SK-N-SH (cell line): Measurements from ENCODE around the gene CTSF. TPM values are rescaled to one million over a fixed set of nuclear protein-coding genes. Genes with fewer than 3 reads are reported as not detected.
A peak's percentile ranks its signal among the peaks of the same experiment; 100 is the strongest.

Source experiments
- CTCF ChIA-PET: fragments of 300-600, 350-600 bp; formaldehyde crosslinking; extraction: SDS; loops from one replicate; lab custom pipeline; 2021; lab: Yijun Ruan, JAX
- POLR2A ChIA-PET: fragments of 350-600 bp; sonication (Branson Sonifier 250); formaldehyde crosslinking; extraction: SDS; loops from one replicate; lab custom pipeline; 2020; ENCODE audit warnings: antibody characterized with exemption, inconsistent platforms; lab: Yijun Ruan, JAX
- DNase-seq: peaks from one replicate; pipeline ENCODE4 v3.0.0; 2012
- H2AFZ ChIP-seq: fragments of 200-600 bp; sonication (generic); 2 replicates; pipeline ENCODE4 v1.8.1; 2016; ENCODE audit warnings: antibody characterized with exemption, mild to moderate bottlenecking, low read depth
- H3F3A ChIP-seq: fragments of 200-600 bp; sonication (generic); replicated peaks from 2 replicates; pipeline ENCODE3; 2016; ENCODE audit warnings: antibody characterized with exemption, mild to moderate bottlenecking; ENCODE audit not compliant: insufficient read depth
- H3K27ac ChIP-seq, 2 experiments: fragments of 200-500 bp in 1 of 2; fragments of 200-600 bp in 1 of 2; sonication (Bioruptor generic) in 1 of 2; sonication (generic), shearing (Covaris generic) in 1 of 2; 2 replicates each; pipeline versions ENCODE4 v1.5.1 to v1.6.1; 2014 to 2016; ENCODE audit warnings: low read depth in 2 of 2, inconsistent platforms in 1 of 2, low read length in 1 of 2, mild to moderate bottlenecking in 1 of 2, mixed read lengths in 1 of 2
- H3K27me3 ChIP-seq: fragments of 200-600 bp; sonication (generic), shearing (Covaris generic); 2 replicates; pipeline ENCODE4 v1.6.1; 2016; ENCODE audit warnings: mixed run types; ENCODE audit not compliant: insufficient read depth
- H3K36me3 ChIP-seq, 2 experiments: fragments of 200-500 bp in 1 of 2; fragments of 200-600 bp in 1 of 2; sonication (Bioruptor generic) in 1 of 2; sonication (generic) in 1 of 2; replicated peaks in 1 of 2; 2 replicates each; pipeline versions ENCODE3 to v1.5.1; 2014 to 2016; ENCODE audit warnings: low read length in 1 of 2, mild to moderate bottlenecking in 1 of 2; ENCODE audit not compliant: insufficient read depth in 2 of 2, control insufficient read depth in 1 of 2
- H3K4me1 ChIP-seq, 2 experiments: fragments of 200-500 bp in 1 of 2; fragments of 200-600 bp in 1 of 2; sonication (Bioruptor generic) in 1 of 2; sonication (generic), shearing (Covaris generic) in 1 of 2; 2 replicates each; pipeline versions ENCODE4 v1.5.1 to v1.6.1; 2014 to 2016; ENCODE audit warnings: low read depth in 1 of 2, low read length in 1 of 2, mixed run types in 1 of 2; ENCODE audit not compliant: insufficient read depth in 2 of 2, control insufficient read depth in 1 of 2
- H3K4me2 ChIP-seq: fragments of 200-600 bp; sonication (generic), shearing (Covaris generic); 2 replicates; pipeline ENCODE4 v1.6.1; 2017; ENCODE audit warnings: mixed run types
- H3K4me3 ChIP-seq, 2 experiments: fragments of 200-500 bp in 1 of 2; fragments of 200-600 bp in 1 of 2; sonication (Bioruptor generic) in 1 of 2; sonication (generic), shearing (Covaris generic) in 1 of 2; 2 replicates each; pipeline versions ENCODE4 v1.5.1 to v1.8.1; 2014 to 2016; ENCODE audit warnings: low read depth in 2 of 2, inconsistent platforms in 1 of 2, low read length in 1 of 2, mild to moderate bottlenecking in 1 of 2, mixed read lengths in 1 of 2, moderate library complexity in 1 of 2
- H3K79me2 ChIP-seq: fragments of 200-600 bp; sonication (generic); 2 replicates; pipeline ENCODE4 v1.8.1; 2017; ENCODE audit warnings: mild to moderate bottlenecking; ENCODE audit not compliant: insufficient read depth
- H3K9ac ChIP-seq: fragments of 200-600 bp; sonication (generic); 2 replicates; pipeline ENCODE4 v1.6.1; 2017; ENCODE audit warnings: mixed run types
- H3K9me2 ChIP-seq: fragments of 200-600 bp; sonication (generic); 2 replicates; pipeline ENCODE4 v1.6.1; 2017; ENCODE audit warnings: mixed run types
- H3K9me3 ChIP-seq: fragments of 200-600 bp; sonication (generic); 2 replicates; pipeline ENCODE4 v1.6.1; 2017; ENCODE audit warnings: mixed run types, mild to moderate bottlenecking, moderate library complexity
- H4K20me1 ChIP-seq: fragments of 200-600 bp; sonication (generic); 2 replicates; pipeline ENCODE4 v1.6.1; 2017; ENCODE audit warnings: mild to moderate bottlenecking, mixed run types; ENCODE audit not compliant: insufficient read depth
- CHD2 ChIP-seq: fragments of 150-350 bp; IDR thresholded peaks from 2 replicates; pipeline ENCODE4 v1.6.1; 2018; ENCODE audit warnings: low read length; ENCODE audit not compliant: partially characterized antibody
- EZH2phosphoT487 ChIP-seq: fragments of 200-600 bp; sonication (generic); IDR thresholded peaks from 2 replicates; pipeline ENCODE4 v1.6.1; 2017; ENCODE audit warnings: low read depth, mixed run types, mild to moderate bottlenecking, antibody characterized with exemption, moderate library complexity, borderline replicate concordance
- FOXM1 ChIP-seq: IDR thresholded peaks from 2 replicates; pipeline ENCODE4 v1.4.0; 2012; ENCODE audit warnings: low read depth, mild to moderate bottlenecking
- GABPA ChIP-seq: IDR thresholded peaks from 2 replicates; pipeline ENCODE4 v1.4.0; 2012; ENCODE audit warnings: low read depth, mild to moderate bottlenecking
- GATA2 ChIP-seq: sonication (generic); formaldehyde crosslinking; IDR thresholded peaks from 2 replicates; pipeline ENCODE4 v1.5.0; 2020; ENCODE audit warnings: mild to moderate bottlenecking, missing genetic modification reagents
- MXI1 ChIP-seq: IDR thresholded peaks from 2 replicates; pipeline ENCODE4 v1.6.1; 2012; ENCODE audit warnings: mild to moderate bottlenecking, low read depth, low read length, improper control_type of control experiment
- NRF1 ChIP-seq: IDR thresholded peaks from 2 replicates; pipeline ENCODE4 v1.6.1; 2012; ENCODE audit warnings: low read depth, mild to moderate bottlenecking, low read length
- POLR2AphosphoS5 ChIP-seq: IDR thresholded peaks from 2 replicates; pipeline ENCODE4 v1.6.1; 2012; ENCODE audit warnings: low read depth, low read length
- RCOR1 ChIP-seq: fragments of 150-350 bp; IDR thresholded peaks from 2 replicates; pipeline ENCODE4 v1.6.1; 2017; ENCODE audit warnings: antibody characterized with exemption, low read length
- SIN3A ChIP-seq: IDR thresholded peaks from 2 replicates; pipeline ENCODE4 v1.6.1; 2012; ENCODE audit warnings: low read depth, mild to moderate bottlenecking, low read length, moderate library complexity, borderline replicate concordance
- SMC3 ChIP-seq: IDR thresholded peaks from 2 replicates; pipeline ENCODE4 v1.6.1; 2012; ENCODE audit warnings: low read depth, low read length, improper control_type of control experiment
- TEAD4 ChIP-seq: IDR thresholded peaks from 2 replicates; pipeline ENCODE4 v1.4.0; 2012; ENCODE audit warnings: mild to moderate bottlenecking, borderline replicate concordance; ENCODE audit not compliant: insufficient read depth
- WGBS: methylation state at CpG from one replicate; pipeline ENCODE4 v1.1.6; 2017; ENCODE audit warnings: low lambda C conversion rate; 5-methylcytosine and 5-hydroxymethylcytosine counted together
- polyA plus RNA-seq, 3 experiments: library from polyadenylated mRNA; depleted of rRNA; stranded (reverse); fragments of >200 nt; gene quantifications; 2 replicates each; pipeline ENCODE4 v1.2.3, GENCODE V29; 2012
- TF ChIP-seq, protein P1 (sequence below): IDR thresholded peaks from 2 replicates; pipeline ENCODE4; 2012
- TF ChIP-seq, protein P2 (sequence below): IDR thresholded peaks from 2 replicates; pipeline ENCODE4 v1.4.0; 2012; ENCODE audit warnings: low read depth, borderline replicate concordance
- TF ChIP-seq, protein P3 (sequence below): IDR thresholded peaks from 2 replicates; pipeline ENCODE4 v1.4.0; 2012; ENCODE audit warnings: low read depth
- TF ChIP-seq, protein P4 (sequence below): fragments of 150-350 bp; IDR thresholded peaks from 2 replicates; pipeline ENCODE4 v1.6.1; 2017; ENCODE audit warnings: antibody characterized with exemption, low read length, low read depth, borderline replicate concordance
- TF ChIP-seq, protein P5 (sequence below): fragments of 150-350 bp; IDR thresholded peaks from 2 replicates; pipeline ENCODE4 v1.6.1; 2016; ENCODE audit warnings: mild to moderate bottlenecking, low read depth, low read length

CTSF gene
- polyA plus RNA-seq, 1 of the 3 experiments (the other 2 are of a cell fraction) = 57.2 TPM

DNA sequence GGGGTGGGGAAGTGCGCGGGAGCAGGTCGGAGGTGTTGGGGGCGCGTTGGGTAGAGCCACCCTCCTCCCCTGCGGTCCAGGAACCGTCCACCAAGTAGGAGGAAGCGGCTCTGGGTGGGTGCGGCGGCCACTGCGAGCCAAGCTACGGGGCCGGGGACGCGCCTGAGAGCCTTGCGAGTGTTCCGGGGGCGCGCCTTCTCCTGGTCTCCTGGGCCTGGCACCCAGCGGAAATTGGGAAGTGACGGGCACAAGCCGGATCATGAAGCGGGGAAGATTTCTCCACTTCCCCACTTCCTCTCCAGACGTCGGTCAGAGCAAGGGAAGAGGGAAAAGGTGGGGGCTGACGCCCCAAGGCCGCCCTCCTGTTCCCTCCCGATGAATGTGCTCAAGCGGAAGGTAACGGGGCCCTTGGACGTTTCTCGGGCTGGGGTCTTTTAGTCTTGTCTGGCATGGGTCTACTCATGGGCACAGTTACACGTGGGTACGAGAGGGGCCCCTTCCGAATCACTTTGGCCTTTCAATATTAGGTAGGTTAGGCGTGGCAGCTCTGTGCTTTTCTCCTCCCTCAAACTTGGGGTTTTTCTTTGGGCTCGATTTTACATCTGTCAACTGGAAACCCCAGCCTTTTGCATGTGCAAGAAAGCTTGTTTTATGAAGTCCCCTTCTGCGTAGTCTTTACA lies 48.9 kb upstream of the CTSF start:
- Histone ChIP-seq H3K9ac (peak overlapping the region; percentile 86), H4K20me1 (peaks cover 55% of the 10 kb centered on the region), H3K9me2 (no peaks in the 10 kb centered on the region), H3K4me2 (peak overlapping the region; percentile 90), H3K79me2 (peaks cover 71% of the 10 kb centered on the region), H3K27ac (peak overlapping the region; percentile 87 to 91; a peak in 3 of 4 replicates), H3F3A (peaks cover 9% of the 10 kb centered on the region), H3K4me1 (peaks cover 8 to 11% of the 10 kb centered on the region in 2 experiments; a peak in 3 of 4 replicates), H3K4me3 (peak overlapping the region; percentile 73 to 75), H3K9me3 (no peaks in the 10 kb centered on the region), H3K36me3 (peaks cover 4 to 13% of the 10 kb centered on the region in 2 experiments), H3K27me3 (no peaks in the 10 kb centered on the region), H2AFZ (no peak overlapping the region)
- 1% methylated on average over 14 of the region's 38 CpGs for WGBS
- no peak for DNase-seq
- POLR2A ChIA-PET = interaction anchor here (0.9 to 2.5 kb wide), 10 partner anchors 7 to 226 kb away, joined by 3 to 18 read pairs (median 4); partner anchors contain the start of genes CCDC87, CCS, RBM4 and RBM4B
- peak; percentile 14; the same call in 1 of the 2 replicates for TF ChIP-seq SIN3A
- TF ChIP-seq GATA2 (CRISPR knock-in tag) = no peak
- TF ChIP-seq GABPA = peak; percentile 30; the same call in 1 of the 2 replicates
- no peak for TF ChIP-seq TEAD4
- CTCF ChIA-PET = interaction anchor here (0.7 to 2.3 kb wide), 4 partner anchors 20 to 61 kb away, joined by 3 to 8 read pairs (median 3); partner anchors contain the start of genes CCDC87, CCS and RBM4B

DNA sequence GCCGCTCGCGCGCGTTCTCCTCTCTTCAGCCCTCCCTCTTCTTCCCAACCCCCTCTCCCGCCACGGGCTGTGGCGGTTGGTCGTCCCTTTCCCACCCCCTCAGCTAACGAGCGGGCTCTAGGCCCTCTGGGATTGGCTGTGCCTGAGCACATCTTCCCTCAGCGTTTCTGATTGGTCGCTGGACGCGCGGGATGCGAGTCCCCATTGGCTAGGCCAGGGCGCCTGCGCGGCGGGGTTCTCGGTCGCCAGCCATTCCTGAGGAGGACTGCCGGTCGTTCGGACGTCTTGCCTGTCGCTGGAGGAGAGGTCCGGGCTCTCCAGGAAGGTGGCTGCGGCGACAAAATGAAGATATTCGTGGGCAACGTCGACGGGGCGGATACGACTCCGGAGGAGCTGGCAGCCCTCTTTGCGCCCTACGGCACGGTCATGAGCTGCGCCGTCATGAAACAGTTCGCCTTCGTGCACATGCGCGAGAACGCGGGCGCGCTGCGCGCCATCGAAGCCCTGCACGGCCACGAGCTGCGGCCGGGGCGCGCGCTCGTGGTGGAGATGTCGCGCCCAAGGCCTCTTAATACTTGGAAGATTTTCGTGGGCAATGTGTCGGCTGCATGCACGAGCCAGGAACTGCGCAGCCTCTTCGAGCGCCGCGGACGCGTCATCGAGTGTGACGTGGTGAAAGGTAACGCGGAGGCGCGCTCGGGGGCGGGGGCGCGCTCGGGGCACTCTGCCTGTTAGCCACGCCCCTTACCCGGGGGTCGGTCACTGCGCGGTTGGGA lies 48.2 kb upstream of the CTSF start, which contains the start of gene RBM14:
RBM14 (plus strand) TSS at position 252 of the 776 bp plus-strand sequence; CDS start at position 343, 91 bp downstream.
- DNase-seq = peak; percentile 99
- H3K4me1 ChIP-seq = peaks cover 8 to 11% of the 10 kb centered on the region in 2 experiments; a peak in 3 of 4 replicates
- no peaks in the 10 kb centered on the region for H3K27me3 ChIP-seq
- H2AFZ ChIP-seq = peak within 1 kb of the TSS; percentile 52; the same call in 1 of the 2 replicates
- peak within 1 kb of the TSS; percentile 90 for H3K4me2 ChIP-seq
- POLR2A ChIA-PET = interaction anchor here (0.9 to 2.5 kb wide), 10 partner anchors 8 to 227 kb away, joined by 3 to 18 read pairs (median 4); partner anchors contain the start of genes CCDC87, CCS, RBM4 and RBM4B
- H3F3A ChIP-seq = peaks cover 9% of the 10 kb centered on the region
- peak within 1 kb of the TSS; percentile 87 to 91 for H3K27ac ChIP-seq
- H3K9me3 ChIP-seq = no peaks in the 10 kb centered on the region
- peaks cover 4 to 8% of the 10 kb centered on the region in 2 experiments for H3K36me3 ChIP-seq
- no peaks in the 10 kb centered on the region for H3K9me2 ChIP-seq
- peak within 1 kb of the TSS; percentile 86 for H3K9ac ChIP-seq
- peaks cover 63% of the 10 kb centered on the region for H3K79me2 ChIP-seq
- WGBS = under 1% methylated on average over 29 of the region's 90 CpGs
- H4K20me1 ChIP-seq = peaks cover 48% of the 10 kb centered on the region
- CTCF ChIA-PET = interaction anchor here (0.7 to 2.3 kb wide), 3 partner anchors 24 to 62 kb away, joined by 3 to 8 read pairs (median 3); partner anchors contain the start of genes CCDC87, CCS and RBM4B
- peak within 1 kb of the TSS; percentile 73 to 75 for H3K4me3 ChIP-seq
- no peak; the same call in 1 of the 2 replicates for TF ChIP-seq SIN3A
- peak; percentile 73 for TF ChIP-seq NRF1
- TF ChIP-seq TEAD4 = no peak
- TF ChIP-seq GABPA = no peak; the same call in 1 of the 2 replicates
- TF ChIP-seq SMC3 = no peak
- TF ChIP-seq MXI1 = peak; percentile 79
- TF ChIP-seq FOXM1 = no peak
- TF ChIP-seq, protein P1, sequence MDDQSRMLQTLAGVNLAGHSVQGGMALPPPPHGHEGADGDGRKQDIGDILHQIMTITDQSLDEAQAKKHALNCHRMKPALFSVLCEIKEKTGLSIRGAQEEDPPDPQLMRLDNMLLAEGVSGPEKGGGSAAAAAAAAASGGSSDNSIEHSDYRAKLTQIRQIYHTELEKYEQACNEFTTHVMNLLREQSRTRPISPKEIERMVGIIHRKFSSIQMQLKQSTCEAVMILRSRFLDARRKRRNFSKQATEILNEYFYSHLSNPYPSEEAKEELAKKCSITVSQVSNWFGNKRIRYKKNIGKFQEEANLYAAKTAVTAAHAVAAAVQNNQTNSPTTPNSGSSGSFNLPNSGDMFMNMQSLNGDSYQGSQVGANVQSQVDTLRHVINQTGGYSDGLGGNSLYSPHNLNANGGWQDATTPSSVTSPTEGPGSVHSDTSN = peak; percentile 80
- TF ChIP-seq, protein P2, sequence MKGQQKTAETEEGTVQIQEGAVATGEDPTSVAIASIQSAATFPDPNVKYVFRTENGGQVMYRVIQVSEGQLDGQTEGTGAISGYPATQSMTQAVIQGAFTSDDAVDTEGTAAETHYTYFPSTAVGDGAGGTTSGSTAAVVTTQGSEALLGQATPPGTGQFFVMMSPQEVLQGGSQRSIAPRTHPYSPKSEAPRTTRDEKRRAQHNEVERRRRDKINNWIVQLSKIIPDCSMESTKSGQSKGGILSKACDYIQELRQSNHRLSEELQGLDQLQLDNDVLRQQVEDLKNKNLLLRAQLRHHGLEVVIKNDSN = no peak
- no peak for TF ChIP-seq EZH2phosphoT487
- no peak for TF ChIP-seq RCOR1
- TF ChIP-seq, protein P3, sequence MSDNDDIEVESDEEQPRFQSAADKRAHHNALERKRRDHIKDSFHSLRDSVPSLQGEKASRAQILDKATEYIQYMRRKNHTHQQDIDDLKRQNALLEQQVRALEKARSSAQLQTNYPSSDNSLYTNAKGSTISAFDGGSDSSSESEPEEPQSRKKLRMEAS = peak; percentile 84
- TF ChIP-seq, protein P4, sequence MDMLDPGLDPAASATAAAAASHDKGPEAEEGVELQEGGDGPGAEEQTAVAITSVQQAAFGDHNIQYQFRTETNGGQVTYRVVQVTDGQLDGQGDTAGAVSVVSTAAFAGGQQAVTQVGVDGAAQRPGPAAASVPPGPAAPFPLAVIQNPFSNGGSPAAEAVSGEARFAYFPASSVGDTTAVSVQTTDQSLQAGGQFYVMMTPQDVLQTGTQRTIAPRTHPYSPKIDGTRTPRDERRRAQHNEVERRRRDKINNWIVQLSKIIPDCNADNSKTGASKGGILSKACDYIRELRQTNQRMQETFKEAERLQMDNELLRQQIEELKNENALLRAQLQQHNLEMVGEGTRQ = no peak
- TF ChIP-seq, protein P5, sequence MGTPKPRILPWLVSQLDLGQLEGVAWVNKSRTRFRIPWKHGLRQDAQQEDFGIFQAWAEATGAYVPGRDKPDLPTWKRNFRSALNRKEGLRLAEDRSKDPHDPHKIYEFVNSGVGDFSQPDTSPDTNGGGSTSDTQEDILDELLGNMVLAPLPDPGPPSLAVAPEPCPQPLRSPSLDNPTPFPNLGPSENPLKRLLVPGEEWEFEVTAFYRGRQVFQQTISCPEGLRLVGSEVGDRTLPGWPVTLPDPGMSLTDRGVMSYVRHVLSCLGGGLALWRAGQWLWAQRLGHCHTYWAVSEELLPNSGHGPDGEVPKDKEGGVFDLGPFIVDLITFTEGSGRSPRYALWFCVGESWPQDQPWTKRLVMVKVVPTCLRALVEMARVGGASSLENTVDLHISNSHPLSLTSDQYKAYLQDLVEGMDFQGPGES = peak; percentile 83
- peak; percentile 99 for TF ChIP-seq POLR2AphosphoS5
- peak; percentile 96 for TF ChIP-seq CHD2
